K562 (cell line): ENCODE results near the gene ABCA7. TPM values are rescaled to one million over a fixed set of nuclear protein-coding genes. Genes with fewer than 3 reads are reported as not detected.

Experiments
- ATAC-seq: fragments of 200-7000 bp; cut with Tn5 transposase; 3 replicates; pipeline ENCODE4 v1.9.1; 2020; ENCODE audit warnings: moderate library complexity
- BruUV-seq: library from RNA; stranded (reverse); fragments of 400-500 nt; replicated peaks from 2 replicates; lab custom pipeline; 2021; lab: Mats Ljungman, UMichigan
- CTCF ChIA-PET: fragments of 300-600 bp; formaldehyde crosslinking; extraction: SDS; loops from one replicate; lab custom pipeline; 2021; ENCODE audit warnings: low intra/inter-chr PET ratio; lab: Yijun Ruan, JAX
- POLR2A ChIA-PET: fragments of 300-600, 350-650 bp; sonication (Branson Sonifier 250); formaldehyde crosslinking; extraction: SDS; loops from one replicate; lab custom pipeline; 2021; ENCODE audit warnings: antibody characterized with exemption, inconsistent platforms; lab: Yijun Ruan, JAX
- DNase-seq, 4 experiments: peaks; one replicate each; pipeline versions ENCODE4 v3.0.0 to v3.0.0-alpha.2; 2011 to 2018; ENCODE audit warnings: low spot score in 3 of 4, mixed read lengths in 3 of 4; ENCODE audit errors: extremely low read depth in 1 of 4
- FAIRE-seq: peaks from 2 replicates; lab custom pipeline; 2011; peaks lifted over from hg19 to GRCh38; lab: Jason Lieb, UNC
- H2AFZ ChIP-seq: 2 replicates; pipeline ENCODE4 v1.6.0; 2011; ENCODE audit warnings: low read depth, low read length, control low read depth, inconsistent platforms
- H3K27ac ChIP-seq: fragments of 200-600 bp; 3 replicates; pipeline ENCODE4 v1.8.0; 2011; ENCODE audit warnings: low read depth, mild to moderate bottlenecking, control low read depth, inconsistent platforms, low read length, moderate library complexity, mixed read lengths; ENCODE audit errors: extremely low read depth
- H3K27me3 ChIP-seq, 2 experiments: fragments of 300-600 bp in 1 of 2; 2 replicates in 1 of 2; 3 replicates in 1 of 2; pipeline versions ENCODE4 v1.6.0 to v1.8.0; 2011; ENCODE audit warnings: inconsistent platforms in 2 of 2, low read length in 2 of 2, mild to moderate bottlenecking in 1 of 2, mixed read lengths in 1 of 2, moderate library complexity in 1 of 2; ENCODE audit not compliant: control insufficient read depth in 2 of 2, insufficient read depth in 2 of 2
- H3K36me3 ChIP-seq: fragments of 300-600 bp; 3 replicates; pipeline ENCODE4 v1.8.0; 2011; ENCODE audit warnings: mild to moderate bottlenecking, low read length, inconsistent platforms; ENCODE audit not compliant: control insufficient read depth, insufficient read depth
- H3K4me1 ChIP-seq, 2 experiments: fragments of 200-600 bp in 1 of 2; replicated peaks in 1 of 2; 2 replicates in 1 of 2; 3 replicates in 1 of 2; pipeline versions ENCODE4 v1.5.1 to v1.8.0; 2011; ENCODE audit warnings: inconsistent platforms in 2 of 2, low read length in 2 of 2, mild to moderate bottlenecking in 1 of 2, mixed read lengths in 1 of 2, moderate library complexity in 1 of 2; ENCODE audit not compliant: control insufficient read depth in 2 of 2, insufficient read depth in 2 of 2
- H3K4me2 ChIP-seq: 2 replicates; pipeline ENCODE4 v1.6.1; 2011; ENCODE audit warnings: low read length, control low read depth, inconsistent platforms, mixed read lengths; ENCODE audit not compliant: insufficient read depth
- H3K4me3 ChIP-seq: fragments of 200-600 bp; sonication (generic), shearing (Covaris generic); 2 replicates; pipeline ENCODE4 v1.5.1; 2016; ENCODE audit warnings: control low read depth, inconsistent platforms
- H3K79me2 ChIP-seq: fragments of 200-600 bp; 3 replicates; pipeline ENCODE4 v1.8.0; 2011; ENCODE audit warnings: low read length, inconsistent platforms; ENCODE audit not compliant: control insufficient read depth, insufficient read depth
- H3K9ac ChIP-seq, 2 experiments: 2 replicates each; pipeline versions ENCODE4 v1.6.0 to v1.6.1; 2011; ENCODE audit warnings: low read depth in 2 of 2, low read length in 2 of 2, control low read depth in 1 of 2, inconsistent platforms in 1 of 2, mild to moderate bottlenecking in 1 of 2, mixed read lengths in 1 of 2; ENCODE audit not compliant: insufficient read depth in 1 of 2
- H3K9me1 ChIP-seq: one replicate; pipeline ENCODE4 v1.6.0; 2011; ENCODE audit warnings: inconsistent platforms, mild to moderate bottlenecking, low read length, moderate library complexity; ENCODE audit not compliant: control insufficient read depth, insufficient read depth
- H3K9me3 ChIP-seq: replicated peaks from 2 replicates; pipeline ENCODE4 v1.5.1; 2011; ENCODE audit warnings: low read depth, low read length, inconsistent platforms; ENCODE audit not compliant: control insufficient read depth, insufficient read depth
- H4K20me1 ChIP-seq: replicated peaks from 2 replicates; pipeline ENCODE4 v1.6.1; 2011; ENCODE audit warnings: low read length, inconsistent platforms, mixed read lengths; ENCODE audit not compliant: control insufficient read depth, insufficient read depth
- CCNT2 ChIP-seq: IDR thresholded peaks from 2 replicates; pipeline ENCODE4 v1.6.1; 2011; ENCODE audit warnings: borderline replicate concordance, low read depth, mild to moderate bottlenecking, moderate library complexity, mixed read lengths, low read length; ENCODE audit not compliant: insufficient read length; ENCODE audit errors: extremely low read depth
- DIDO1 ChIP-seq: fragments of 450-650 bp; IDR thresholded peaks from 2 replicates; pipeline ENCODE4 v1.6.1; 2016; ENCODE audit warnings: low read depth, missing biosample characterization, missing genetic modification characterization
- FIP1L1 ChIP-seq: fragments of 200-400 bp; formaldehyde crosslinking; IDR thresholded peaks from 2 replicates; pipeline ENCODE4 v1.6.1; 2018; ENCODE audit warnings: mild to moderate bottlenecking, low read depth, low read length; ENCODE audit not compliant: poor library complexity, severe bottlenecking
- FOXM1 ChIP-seq, 2 experiments: fragments of 450-650 bp in 1 of 2; sonication (generic) in 1 of 2; formaldehyde crosslinking in 1 of 2; IDR thresholded peaks; 2 replicates each; pipeline versions ENCODE4 v1.6.1 to v1.9.0; 2017 to 2022; ENCODE audit warnings: low read depth in 2 of 2, mild to moderate bottlenecking in 2 of 2, missing genetic modification reagents in 1 of 2, moderate library complexity in 1 of 2
- HNRNPL ChIP-seq: fragments of 200-400 bp; formaldehyde crosslinking; IDR thresholded peaks from 2 replicates; pipeline ENCODE4 v1.6.1; 2017; ENCODE audit warnings: low read depth, mild to moderate bottlenecking, low read length
- RBM22 ChIP-seq: fragments of 200-400 bp; formaldehyde crosslinking; IDR thresholded peaks from 2 replicates; pipeline ENCODE4 v1.6.1; 2018; ENCODE audit warnings: low read length, low read depth; ENCODE audit not compliant: poor library complexity, severe bottlenecking
- SUPT5H ChIP-seq: fragments of 450-650 bp; IDR thresholded peaks from 2 replicates; pipeline ENCODE4 v1.6.1; 2016
- ZBTB33 ChIP-seq: sonication (generic); formaldehyde crosslinking; IDR thresholded peaks from 2 replicates; pipeline ENCODE4 v1.8.1; 2023; ENCODE audit warnings: mild to moderate bottlenecking, missing genetic modification reagents
- ZFX ChIP-seq: sonication (generic); formaldehyde crosslinking; IDR thresholded peaks from 2 replicates; pipeline ENCODE4 v1.8.0; 2022; ENCODE audit warnings: mild to moderate bottlenecking, missing genetic modification reagents, moderate library complexity
- ZNF282 ChIP-seq: sonication (generic); formaldehyde crosslinking; IDR thresholded peaks from 2 replicates; pipeline ENCODE4 v1.8.1; 2023; ENCODE audit warnings: missing genetic modification reagents
- ZNF717 ChIP-seq: fragments of 250-450 bp; sonication (Bioruptor Pico); IDR thresholded peaks from 2 replicates; pipeline ENCODE4 v1.5.0; 2021
- WGBS: fragments of 100-300 bp; shearing (Covaris generic); methylation state at CpG from one replicate; pipeline ENCODE4 v1.1.6; 2016; ENCODE audit warnings: low coverage, mixed read lengths; ENCODE audit not compliant: insufficient coverage; ENCODE audit errors: missing lambda C conversion rate; 5-methylcytosine and 5-hydroxymethylcytosine counted together
- in situ Hi-C: fragments of 300-500 bp; cut with MboI; formaldehyde crosslinking; loops from 4 replicates; pipeline ENCODE4 v1.15.0; 2018; ENCODE audit warnings: inconsistent platforms, mixed read lengths
- intact Hi-C: fragments of 100-400 bp; cut with micrococcal nuclease; formaldehyde crosslinking; loops from 2 replicates; pipeline ENCODE4 v1.14.2; 2022
- polyA plus RNA-seq, 8 experiments: library from polyadenylated mRNA; depleted of rRNA in 4 of 8; stranded (reverse) in 5 of 8; unstranded in 3 of 8; fragments of >200 nt; fragmentation: Nextera tagmentation in 2 of 8; fragmentation: Illumina TruSeq in 1 of 8; extraction: Ambion mirVana in 2 of 8; extraction: Trizol in 1 of 8; gene quantifications; 2 replicates each; pipeline versions ENCODE4 v1.2.1 to v1.2.3, GENCODE V29; 2011 to 2014; ENCODE audit warnings: inconsistent platforms in 1 of 8, missing spikeins in 1 of 8
- total RNA-seq, 7 experiments: library from RNA; depleted of rRNA in 6 of 7; stranded (reverse); fragments of >200 nt in 6 of 7; fragmentation: Illumina TruSeq in 2 of 7; extraction: Trizol in 2 of 7; gene quantifications; 2 replicates each; pipeline versions ENCODE4 v1.2.1 to v1.2.3, GENCODE V29; 2011 to 2021; ENCODE audit warnings: low replicate concordance in 1 of 7
- TF ChIP-seq, protein P1 (sequence below), 2 experiments: fragments of 450-650 bp in 1 of 2; sonication (generic) in 1 of 2; formaldehyde crosslinking in 1 of 2; IDR thresholded peaks in 1 of 2; conservative IDR thresholded peaks in 1 of 2; 2 replicates each; pipeline versions ENCODE4 v1.6.1 to v1.8.1; 2016 to 2023; ENCODE audit warnings: mild to moderate bottlenecking in 2 of 2, moderate library complexity in 2 of 2, inconsistent platforms in 1 of 2, missing genetic modification reagents in 1 of 2
- TF ChIP-seq, protein P2 (sequence below): sonication (generic); formaldehyde crosslinking; IDR thresholded peaks from 2 replicates; pipeline ENCODE4 v1.8.0; 2023; ENCODE audit warnings: mild to moderate bottlenecking, missing genetic modification reagents

ABCA7 gene
- total and polyA plus RNA-seq, 9 of the 15 experiments (the other 6 are each of a cell fraction or from before 2014, with no cell fraction given): 2.3 to 96.1 (median 31.2) TPM

DNA sequence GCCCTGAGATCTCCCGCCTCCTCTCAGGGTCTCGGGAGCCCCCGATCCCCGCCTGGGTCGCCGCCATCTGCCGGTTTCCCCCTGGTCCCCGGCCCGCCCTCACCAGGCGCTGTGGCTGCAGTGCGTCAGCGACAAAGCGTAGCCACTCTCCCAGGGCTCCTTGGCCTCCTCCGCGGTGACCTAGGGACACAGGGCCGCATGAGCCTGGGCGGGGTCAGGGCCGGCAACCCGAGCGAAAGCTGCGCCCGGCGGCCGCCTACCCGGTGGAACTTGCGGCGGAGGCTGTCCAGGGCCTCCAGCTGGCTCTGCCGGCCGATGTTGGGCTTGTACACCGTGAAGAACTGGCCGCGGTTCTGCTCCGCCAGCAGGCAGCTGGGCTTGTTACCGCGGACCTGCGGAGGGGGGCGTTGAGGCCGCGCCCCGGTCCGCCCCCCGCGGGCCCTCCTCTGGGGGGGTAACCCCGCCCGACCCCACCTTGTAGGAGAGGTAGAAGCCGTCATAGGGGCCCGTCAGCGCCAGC is 69.2 kb downstream of the ABCA7 start:
- H3K9me1 ChIP-seq: no peaks in the 10 kb centered on the region
- ChIA-PET CTCF (no interaction called here), POLR2A (no interaction called here)
- no peaks in the 10 kb centered on the region for H3K9me3 ChIP-seq
- 94% methylated on average over 9 of the region's 48 CpGs for WGBS
- H3K79me2 ChIP-seq: peaks cover 24% of the 10 kb centered on the region
- H3K9ac ChIP-seq: no peak overlapping the region
- intact Hi-C loops (no loop called here), in situ Hi-C loops (no loop called here)
- H2AFZ ChIP-seq: no peak overlapping the region
- ATAC-seq (no peak), FAIRE-seq (no peak), DNase-seq (no peak)
- H3K36me3 ChIP-seq: peaks cover 72% of the 10 kb centered on the region; the same call in 2 of the 3 replicates
- no peak overlapping the region for H3K4me3 ChIP-seq
- peaks cover 9 to 92% of the 10 kb centered on the region in 2 experiments for H3K4me1 ChIP-seq
- H4K20me1 ChIP-seq: no peaks in the 10 kb centered on the region; the same call in 1 of the 2 replicates
- BruUV-seq: no TSS peak
- H3K27ac ChIP-seq: no peak overlapping the region
- no peaks in the 10 kb centered on the region for H3K27me3 ChIP-seq
- H3K4me2 ChIP-seq: no peak overlapping the region
- TF ChIP-seq RBM22 (peak; percentile 42), CCNT2 (peak; percentile 22), ZFX (CRISPR knock-in tag) (no peak), HNRNPL (peak; percentile 17; the same call in 1 of the 2 replicates), FOXM1 (IDR thresholded peaks at IDR 0.05; ENCODE audit: low read depth) (no peak), FOXM1 (CRISPR knock-in tag; IDR thresholded peaks at IDR 0.05; ENCODE audit: low read depth) (no peak), DIDO1 (tag) (no peak), ZNF717 (CRISPR knock-in tag) (no peak), ZBTB33 (peak; percentile 96), SUPT5H (0 out of 2 replicates have a peak, but pooled peaks have one; percentile 37), FIP1L1 (peak; percentile 44), ZNF282 (CRISPR knock-in tag) (no peak)
- TF ChIP-seq, protein P1, sequence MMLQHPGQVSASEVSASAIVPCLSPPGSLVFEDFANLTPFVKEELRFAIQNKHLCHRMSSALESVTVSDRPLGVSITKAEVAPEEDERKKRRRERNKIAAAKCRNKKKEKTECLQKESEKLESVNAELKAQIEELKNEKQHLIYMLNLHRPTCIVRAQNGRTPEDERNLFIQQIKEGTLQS (IDR thresholded peaks at IDR 0.05): peak; percentile 27; the same call in 1 of the 2 replicates
- TF ChIP-seq, protein P1 (CRISPR knock-in tag; conservative IDR thresholded peaks at IDR 0.05): no peak
- TF ChIP-seq, protein P2, sequence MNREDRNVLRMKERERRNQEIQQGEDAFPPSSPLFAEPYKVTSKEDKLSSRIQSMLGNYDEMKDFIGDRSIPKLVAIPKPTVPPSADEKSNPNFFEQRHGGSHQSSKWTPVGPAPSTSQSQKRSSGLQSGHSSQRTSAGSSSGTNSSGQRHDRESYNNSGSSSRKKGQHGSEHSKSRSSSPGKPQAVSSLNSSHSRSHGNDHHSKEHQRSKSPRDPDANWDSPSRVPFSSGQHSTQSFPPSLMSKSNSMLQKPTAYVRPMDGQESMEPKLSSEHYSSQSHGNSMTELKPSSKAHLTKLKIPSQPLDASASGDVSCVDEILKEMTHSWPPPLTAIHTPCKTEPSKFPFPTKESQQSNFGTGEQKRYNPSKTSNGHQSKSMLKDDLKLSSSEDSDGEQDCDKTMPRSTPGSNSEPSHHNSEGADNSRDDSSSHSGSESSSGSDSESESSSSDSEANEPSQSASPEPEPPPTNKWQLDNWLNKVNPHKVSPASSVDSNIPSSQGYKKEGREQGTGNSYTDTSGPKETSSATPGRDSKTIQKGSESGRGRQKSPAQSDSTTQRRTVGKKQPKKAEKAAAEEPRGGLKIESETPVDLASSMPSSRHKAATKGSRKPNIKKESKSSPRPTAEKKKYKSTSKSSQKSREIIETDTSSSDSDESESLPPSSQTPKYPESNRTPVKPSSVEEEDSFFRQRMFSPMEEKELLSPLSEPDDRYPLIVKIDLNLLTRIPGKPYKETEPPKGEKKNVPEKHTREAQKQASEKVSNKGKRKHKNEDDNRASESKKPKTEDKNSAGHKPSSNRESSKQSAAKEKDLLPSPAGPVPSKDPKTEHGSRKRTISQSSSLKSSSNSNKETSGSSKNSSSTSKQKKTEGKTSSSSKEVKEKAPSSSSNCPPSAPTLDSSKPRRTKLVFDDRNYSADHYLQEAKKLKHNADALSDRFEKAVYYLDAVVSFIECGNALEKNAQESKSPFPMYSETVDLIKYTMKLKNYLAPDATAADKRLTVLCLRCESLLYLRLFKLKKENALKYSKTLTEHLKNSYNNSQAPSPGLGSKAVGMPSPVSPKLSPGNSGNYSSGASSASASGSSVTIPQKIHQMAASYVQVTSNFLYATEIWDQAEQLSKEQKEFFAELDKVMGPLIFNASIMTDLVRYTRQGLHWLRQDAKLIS (CRISPR knock-in tag): no peak
